GM12872 (cell line): ENCODE measurements around the gene OTX1.

Source experiments
- CTCF ChIP-seq: IDR thresholded peaks from 3 replicates; pipeline ENCODE4 v1.5.1; 2011; ENCODE audit warnings: low read depth, mild to moderate bottlenecking, low read length, moderate library complexity; ENCODE audit not compliant: insufficient read depth

Gene OTX1

GRCh38 chr2:63057249-63058143 lies 6.9 kb downstream of the OTX1 start:
- TF ChIP-seq CTCF = no peak

DNA sequence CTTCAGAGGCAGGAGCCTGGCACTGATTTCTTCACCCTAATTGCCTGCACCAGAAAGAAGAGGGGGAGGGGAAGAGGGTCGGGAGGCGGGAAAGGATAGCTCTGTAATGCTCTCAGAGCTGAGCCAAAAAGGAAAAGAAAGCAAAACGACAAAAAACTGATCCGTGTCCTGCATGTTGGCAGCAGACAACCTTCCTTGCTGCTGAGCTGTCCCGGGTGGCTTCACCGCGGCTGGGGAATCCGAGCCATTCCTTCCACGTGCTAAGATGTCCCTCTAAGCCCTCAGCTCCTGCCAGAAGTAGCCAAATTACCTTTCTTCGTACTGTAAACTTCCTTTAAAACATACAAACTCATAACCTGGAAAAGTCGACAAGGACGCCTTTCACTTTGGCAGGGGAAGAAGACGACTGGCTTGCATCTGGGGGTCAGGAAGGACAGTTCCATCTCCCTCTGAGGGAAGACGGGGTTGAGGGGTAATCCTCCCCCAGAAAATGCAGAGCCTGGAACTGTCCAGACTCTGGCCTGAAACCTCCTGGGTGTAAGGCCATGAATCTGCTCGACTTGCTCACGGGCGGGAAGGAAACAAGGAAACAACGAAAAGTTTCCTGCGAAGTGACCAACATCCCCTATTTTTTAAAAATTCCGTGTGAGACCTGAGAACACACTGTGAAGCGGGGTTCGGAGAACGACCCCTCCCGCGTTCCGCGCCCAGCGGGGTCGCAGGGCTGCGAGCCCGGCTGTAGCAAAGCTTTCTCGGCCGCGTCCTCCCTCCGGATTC lies 7.7 kb downstream of the OTX1 start:
- TF ChIP-seq CTCF = no peak

- TF ChIP-seq CTCF = no peak
Measured at GRCh38 chr2:63058921-63059792, 8.5 kb downstream of the OTX1 start.

DNA sequence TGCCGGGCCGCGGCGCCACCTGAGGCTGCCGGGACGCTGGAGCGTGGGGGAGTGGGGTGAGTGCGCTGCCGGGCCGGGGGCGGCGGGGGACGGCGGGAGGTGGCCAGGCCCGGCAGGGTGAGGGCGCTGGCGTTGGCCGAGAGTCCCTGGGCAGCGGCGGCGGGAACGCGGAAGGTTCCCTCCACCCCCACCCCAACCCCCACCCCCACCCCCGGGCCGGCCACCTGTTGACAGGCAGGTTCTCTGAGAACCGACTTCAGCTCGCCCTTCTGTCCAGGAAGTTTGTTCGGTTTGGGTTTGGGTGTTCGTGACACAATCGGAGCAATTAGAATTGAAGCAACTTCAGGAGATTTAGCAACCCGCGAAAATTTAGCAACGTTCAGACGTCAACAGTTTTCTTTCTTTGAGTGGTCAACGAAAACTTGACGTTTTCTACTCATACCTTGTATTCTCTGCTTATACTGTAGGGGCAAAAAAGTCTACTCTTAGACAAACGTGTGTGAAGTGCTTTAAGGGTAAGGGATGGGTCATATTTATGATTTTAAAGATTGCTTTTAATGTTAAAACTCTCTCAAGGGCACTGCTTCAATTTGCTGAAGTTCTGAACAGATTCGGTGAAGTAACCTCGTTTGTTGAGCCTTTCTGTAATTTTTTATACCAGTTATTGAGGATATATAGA lies 9.3 kb downstream of the OTX1 start:
- TF ChIP-seq CTCF = no peak

DNA sequence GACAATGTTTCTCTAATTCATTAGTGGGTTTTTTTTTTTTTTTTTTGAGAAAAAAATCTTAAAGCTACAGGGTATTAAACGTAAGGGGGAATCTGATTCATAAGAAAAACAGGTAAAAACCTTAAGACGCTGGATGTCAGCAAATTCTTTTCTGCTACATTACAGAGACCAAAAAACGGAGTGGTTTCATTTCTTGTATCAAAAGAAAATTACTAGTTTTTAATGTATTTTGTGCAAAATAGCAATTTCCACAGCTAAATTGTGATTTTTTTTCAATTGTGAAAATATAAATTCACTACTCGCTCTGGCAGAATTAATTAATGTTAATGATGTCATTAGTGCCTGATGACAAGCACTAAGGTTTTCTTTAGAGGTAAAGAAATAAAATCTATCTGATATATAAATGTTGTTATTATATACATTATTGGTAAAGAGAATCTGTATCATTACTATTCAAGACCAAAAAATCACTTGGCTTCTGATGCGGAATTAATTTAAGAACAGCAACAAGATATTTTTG lies 9.9 kb downstream of the OTX1 start:
- TF ChIP-seq CTCF = no peak

DNA sequence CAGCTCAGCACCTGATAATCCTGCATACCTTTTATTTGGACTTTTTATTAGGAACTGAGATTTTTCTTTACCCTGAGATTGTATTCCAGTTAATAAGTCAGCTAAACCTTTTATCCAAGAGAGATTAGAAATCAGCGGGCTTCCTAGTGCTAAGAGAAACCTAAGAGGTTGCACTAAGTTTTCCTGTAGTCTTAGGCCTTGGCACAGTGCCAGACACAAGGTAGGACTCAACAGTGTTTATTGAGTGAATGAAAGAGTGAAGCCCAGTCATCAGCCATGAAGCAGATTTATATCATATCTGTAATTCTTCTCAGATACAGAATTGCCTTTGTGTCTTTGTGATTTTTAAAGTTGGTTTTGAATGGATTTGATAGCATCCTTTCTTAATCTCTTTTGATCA lies 13.6 kb downstream of the OTX1 start:
- TF ChIP-seq CTCF = no peak
